OCI-M1 (cell line): ENCODE results near the gene ALKBH6.
"Not testable (repeated sequence)": the region's sequence is repeated elsewhere in the genome, so short reads cannot be mapped to it uniquely, and the experiment has no call there.

Experiments used
- DNase-seq: peaks from one replicate; lab custom pipeline; 2025; lab: John Stamatoyannopoulos, UW

ALKBH6 gene

GRCh38 chr19:35992907-35993765 is 20.9 kb downstream of the ALKBH6 start:
- no peak for DNase-seq

- peak; percentile 18 for DNase-seq
Observed at GRCh38 chr19:35991731-35992450, 22.1 kb downstream of the ALKBH6 start.

GRCh38 chr19:35990771-35991730 is 23.0 kb downstream of the ALKBH6 start:
- DNase-seq, result no peak

- DNase-seq, result no peak
Observed at GRCh38 chr19:35990156-35990555, 23.9 kb downstream of the ALKBH6 start.

- no peak for DNase-seq
Observed at GRCh38 chr19:35988824-35989223, 25.2 kb downstream of the ALKBH6 start.

- DNase-seq, result peak; percentile 36
Observed at GRCh38 chr19:35987571-35987896, 26.5 kb downstream of the ALKBH6 start.

- peak; percentile 52 for DNase-seq
Observed at GRCh38 chr19:35986664-35987570, 27.1 kb downstream of the ALKBH6 start.

- no peak for DNase-seq
Observed at GRCh38 chr19:35986111-35986510, 27.9 kb downstream of the ALKBH6 start.

GRCh38 chr19:35983177-35983576 is 30.8 kb downstream of the ALKBH6 start:
- no peak for DNase-seq

- not testable (repeated sequence) for DNase-seq
Observed at GRCh38 chr19:35980997-35981396, 33.0 kb downstream of the ALKBH6 start.

- DNase-seq, result no peak
Observed at GRCh38 chr19:35978832-35979365, 35.1 kb downstream of the ALKBH6 start.

- DNase-seq, result no peak
Observed at GRCh38 chr19:35978271-35978670, 35.7 kb downstream of the ALKBH6 start.

- peak; percentile 77 for DNase-seq
Observed at GRCh38 chr19:35977446-35978222, 36.4 kb downstream of the ALKBH6 start.

GRCh38 chr19:35975608-35976214 is 38.3 kb downstream of the ALKBH6 start:
- peak; percentile 48 for DNase-seq

- DNase-seq, result peak; percentile 16
Observed at GRCh38 chr19:35973487-35973886, 40.5 kb downstream of the ALKBH6 start.

- no peak for DNase-seq
Observed at GRCh38 chr19:35966771-35967170, 47.2 kb downstream of the ALKBH6 start.

- peak; percentile 18 for DNase-seq
Observed at GRCh38 chr19:35963514-35963913, 50.5 kb downstream of the ALKBH6 start.

- DNase-seq, result no peak
Observed at GRCh38 chr19:35960432-35960972, 53.5 kb downstream of the ALKBH6 start.

- no peak for DNase-seq
Observed at GRCh38 chr19:35959968-35960320, 54.1 kb downstream of the ALKBH6 start.
